PC-3 (cell line): ENCODE results near the gene CD82.

Experiments used
- CTCF ChIP-seq: fragments of 300-600 bp; sonication (generic); conservative IDR thresholded peaks from 2 replicates; pipeline ENCODE4 v1.5.1; 2017; ENCODE audit warnings: antibody characterized with exemption, low read depth, mild to moderate bottlenecking, low read length
- EZH2phosphoT487 ChIP-seq: fragments of 300-600 bp; sonication (generic); IDR thresholded peaks from 2 replicates; pipeline ENCODE4 v1.6.1; 2018; ENCODE audit warnings: mild to moderate bottlenecking, antibody characterized with exemption, low read length, borderline replicate concordance

DNA sequence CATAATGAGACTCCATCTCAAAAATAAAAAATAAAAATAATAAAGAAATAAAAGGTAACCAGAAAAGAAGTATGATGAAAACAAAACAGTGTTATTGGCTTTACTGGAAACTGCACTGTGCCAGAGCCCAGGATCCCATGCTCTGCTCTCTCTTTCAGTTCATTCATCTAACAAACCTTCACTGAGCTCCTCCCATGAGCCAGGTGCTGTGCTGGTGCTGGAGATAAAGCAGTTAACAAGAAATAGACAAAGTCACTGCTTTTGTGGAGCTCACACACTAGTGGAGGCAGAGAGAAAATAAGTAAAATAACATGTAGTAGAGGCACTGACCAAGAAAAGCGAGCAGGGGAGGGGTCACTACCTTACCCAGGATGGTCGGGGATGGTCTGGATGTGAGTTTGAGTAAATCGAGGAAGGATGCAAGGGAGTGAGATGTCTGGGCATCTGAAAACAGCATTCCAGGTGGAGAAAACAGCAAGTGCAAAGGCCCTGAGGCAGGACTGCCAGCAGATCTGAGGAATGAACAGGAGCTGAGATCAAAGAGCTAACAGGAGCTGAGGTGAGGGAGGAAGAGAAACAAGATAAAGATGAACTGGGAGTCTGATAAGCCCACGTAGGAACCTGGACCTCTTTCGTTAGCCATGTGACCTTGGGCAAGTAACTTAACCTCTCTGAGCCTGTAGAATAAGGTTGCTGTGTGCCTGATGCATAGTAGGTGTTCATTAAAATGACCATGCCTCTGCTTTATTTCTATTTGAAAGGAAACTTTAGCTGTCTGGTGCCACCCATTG lies 31.3 kb upstream of the CD82 start:
- TF ChIP-seq CTCF = no peak
- no peak for TF ChIP-seq EZH2phosphoT487
